ENCODE measurements around the gene CNKSR1.

The CNKSR1 gene

GRCh38 chr1:26234644-26235370 lies 57.5 kb downstream of the CNKSR1 start (continued):
- no peak; the same call in none of the 2 replicates for TF ChIP-seq ZBTB11 (tag by site-specific recombination; conservative IDR thresholded peaks at IDR 0.05; ENCODE audit: low read depth)
- TF ChIP-seq INSM2 (tag by site-specific recombination; IDR thresholded peaks at IDR 0.05): peak; percentile 46; the same call in 1 of the 2 replicates
- TF ChIP-seq ZSCAN4 (tag by site-specific recombination; IDR thresholded peaks at IDR 0.05): no peak
- no peak for TF ChIP-seq ZNF274 (IDR thresholded peaks at IDR 0.05; ENCODE audit: low read length)
- no peak for TF ChIP-seq ZNF274 (tag by site-specific recombination; IDR thresholded peaks at IDR 0.05; ENCODE audit: borderline replicate concordance)
- TF ChIP-seq ZNF148 (tag by site-specific recombination; IDR thresholded peaks at IDR 0.05; ENCODE audit: borderline replicate concordance): no peak
- TF ChIP-seq ZNF530 (tag by site-specific recombination; IDR thresholded peaks at IDR 0.05; ENCODE audit: low read depth): no peak
- TF ChIP-seq SCRT2 (tag by site-specific recombination; IDR thresholded peaks at IDR 0.05): no peak
- TF ChIP-seq REST (tag by site-specific recombination; IDR thresholded peaks at IDR 0.05): no peak
- TF ChIP-seq ZNF596 (tag by site-specific recombination; IDR thresholded peaks at IDR 0.05): no peak
- TF ChIP-seq ZSCAN16 (tag by site-specific recombination; IDR thresholded peaks at IDR 0.05): no peak
- TF ChIP-seq PRDM4 (tag by site-specific recombination; IDR thresholded peaks at IDR 0.05): no peak
- TF ChIP-seq ZNF426 (tag by site-specific recombination; IDR thresholded peaks at IDR 0.05): no peak
- no peak for TF ChIP-seq SP3 (tag by site-specific recombination; IDR thresholded peaks at IDR 0.05)
- no peak; the same call in 1 of the 2 replicates for TF ChIP-seq ZNF324 (tag by site-specific recombination; IDR thresholded peaks at IDR 0.05)
- TF ChIP-seq ZBTB20 (tag by site-specific recombination; IDR thresholded peaks at IDR 0.05): 0 out of 2 replicates have a peak, but pooled peaks have one; percentile 19
- no peak for TF ChIP-seq ZBTB48 (tag by site-specific recombination; IDR thresholded peaks at IDR 0.05)
- TF ChIP-seq HOXD13 (CRISPR knock-in tag; IDR thresholded peaks at IDR 0.05; ENCODE audit: borderline replicate concordance): no peak
- TF ChIP-seq ZNF335 (tag by site-specific recombination; conservative IDR thresholded peaks at IDR 0.05): peak; percentile 45; the same call in 1 of the 2 replicates
- TF ChIP-seq KLF16 (tag by site-specific recombination; IDR thresholded peaks at IDR 0.05): no peak
- 0 out of 2 replicates have a peak, but pooled peaks have one; percentile 8 for TF ChIP-seq ZNF184 (tag by site-specific recombination; IDR thresholded peaks at IDR 0.05)
- no peak for TF ChIP-seq ZBTB1 (tag by site-specific recombination; IDR thresholded peaks at IDR 0.05)
- TF ChIP-seq ZNF555 (tag by site-specific recombination; conservative IDR thresholded peaks at IDR 0.05): no peak
- no peak for TF ChIP-seq ZNF610 (tag by site-specific recombination; IDR thresholded peaks at IDR 0.05; ENCODE audit: borderline replicate concordance)

Measured in HEK293 (cell line).